HG02798 (cell line): ENCODE data around the gene TLCD2.
A peak's percentile ranks its signal among the peaks of the same experiment; 100 is the strongest.
"Not testable (repeated sequence)": the region's sequence is repeated elsewhere in the genome, so short reads cannot be mapped to it uniquely, and the experiment has no call there.

ENCODE experiments used
- ATAC-seq: cut with Tn5 transposase; IDR thresholded peaks from one replicate; pipeline ENCODE4 v1.9.1; 2021; ENCODE audit warnings: mild to moderate bottlenecking; ENCODE audit not compliant: unreplicated experiment, poor library complexity

The TLCD2 gene

GRCh38 chr17:1718362-1719165 is 8.4 kb upstream of the TLCD2 start:
- no peak for ATAC-seq

GRCh38 chr17:1716912-1717695 is 6.9 kb upstream of the TLCD2 start:
- ATAC-seq, result peak; percentile 51

- peak; percentile 85 for ATAC-seq
Measured at GRCh38 chr17:1716076-1716911, 6.1 kb upstream of the TLCD2 start.

GRCh38 chr17:1715803-1716075 is 5.6 kb upstream of the TLCD2 start:
- no peak for ATAC-seq

GRCh38 chr17:1714980-1715802 is 5.0 kb upstream of the TLCD2 start:
- ATAC-seq, result no peak

- no peak for ATAC-seq
Measured at GRCh38 chr17:1714427-1714979, 4.3 kb upstream of the TLCD2 start.

GRCh38 chr17:1713878-1714426 is 3.8 kb upstream of the TLCD2 start:
- no peak for ATAC-seq

GRCh38 chr17:1713160-1713877 is 3.1 kb upstream of the TLCD2 start:
- no peak for ATAC-seq

GRCh38 chr17:1712271-1712670 is 2.1 kb upstream of the TLCD2 start:
- ATAC-seq, result no peak

- no peak for ATAC-seq
Measured at GRCh38 chr17:1711804-1712203, 1.6 kb upstream of the TLCD2 start.

GRCh38 chr17:1710807-1711553 is 803 bp upstream of the TLCD2 start:
- no peak for ATAC-seq

- no peak for ATAC-seq
Measured at GRCh38 chr17:1709403-1709951, 700 bp downstream of the TLCD2 start.

GRCh38 chr17:1708791-1709346 is 1.3 kb downstream of the TLCD2 start:
- ATAC-seq, result not testable (repeated sequence)

GRCh38 chr17:1707107-1707506 is 3.1 kb downstream of the TLCD2 start:
- ATAC-seq, result no peak

- no peak for ATAC-seq
Measured at GRCh38 chr17:1705004-1705403, 5.2 kb downstream of the TLCD2 start.

GRCh38 chr17:1703063-1703462 is 7.1 kb downstream of the TLCD2 start:
- no peak for ATAC-seq

- not testable (repeated sequence) for ATAC-seq
Measured at GRCh38 chr17:1699891-1700290, 10.3 kb downstream of the TLCD2 start.

GRCh38 chr17:1697681-1698080 is 12.5 kb downstream of the TLCD2 start:
- ATAC-seq, result no peak
